Measurements from ENCODE around the gene RABGAP1L. TPM values are rescaled to one million over a fixed set of nuclear protein-coding genes. Genes with fewer than 3 reads are reported as not detected.

Gene RABGAP1L
- total RNA-seq, 4 donors from 2014 or later: 31.7 to 49.7 (median 34.3) TPM

GRCh38 chr1:174451408-174451807 is 292.1 kb downstream of the RABGAP1L start:
- DNase-seq (ENCODE audit: low spot score): no peak
- ATAC-seq (ENCODE audit: low FRiP score): no peak
- TF ChIP-seq CTCF (IDR thresholded peaks at IDR 0.05): no peak

GRCh38 chr1:174465855-174466254 is 306.5 kb downstream of the RABGAP1L start:
- no peak for TF ChIP-seq CTCF (IDR thresholded peaks at IDR 0.05)
- no peak for DNase-seq (ENCODE audit: low spot score)
- no peak for ATAC-seq (ENCODE audit: low FRiP score)

GRCh38 chr1:174466607-174467006 is 307.3 kb downstream of the RABGAP1L start:
- DNase-seq (ENCODE audit: low spot score) (no peak), ATAC-seq (ENCODE audit: low FRiP score) (no peak)
- no peak for TF ChIP-seq CTCF (IDR thresholded peaks at IDR 0.05)

GRCh38 chr1:174469052-174469451 is 309.7 kb downstream of the RABGAP1L start:
- no peak for DNase-seq (ENCODE audit: low spot score)
- ATAC-seq (ENCODE audit: low FRiP score): no peak
- no peak for TF ChIP-seq CTCF (IDR thresholded peaks at IDR 0.05)

- ATAC-seq (ENCODE audit: low FRiP score): no peak
- TF ChIP-seq CTCF (IDR thresholded peaks at IDR 0.05): no peak
- no peak for DNase-seq (ENCODE audit: low spot score)
Measured at GRCh38 chr1:174469687-174470086, 310.4 kb downstream of the RABGAP1L start.

GRCh38 chr1:174479281-174479680 is 320.0 kb downstream of the RABGAP1L start:
- no peak for ATAC-seq (ENCODE audit: low FRiP score)
- DNase-seq (ENCODE audit: low spot score): no peak
- no peak for TF ChIP-seq CTCF (IDR thresholded peaks at IDR 0.05)

GRCh38 chr1:174480324-174480723 is 321.0 kb downstream of the RABGAP1L start:
- DNase-seq (ENCODE audit: low spot score) (no peak), ATAC-seq (ENCODE audit: low FRiP score) (no peak)
- TF ChIP-seq CTCF (IDR thresholded peaks at IDR 0.05): no peak
